ACHN (cell line): ENCODE measurements around the gene MYO7B.

Experiments
- DNase-seq: peaks from one replicate; pipeline ENCODE4 v3.0.0-alpha.2; 2015
- in situ Hi-C: cut with HindIII; loops from 2 replicates; pipeline ENCODE4 v1.10.0; 2017; ENCODE audit warnings: low sequenced_read_pairs, low pct_ligation_motif_present, low pct_unique_long_range_greater_than_20kb

MYO7B gene

DNA sequence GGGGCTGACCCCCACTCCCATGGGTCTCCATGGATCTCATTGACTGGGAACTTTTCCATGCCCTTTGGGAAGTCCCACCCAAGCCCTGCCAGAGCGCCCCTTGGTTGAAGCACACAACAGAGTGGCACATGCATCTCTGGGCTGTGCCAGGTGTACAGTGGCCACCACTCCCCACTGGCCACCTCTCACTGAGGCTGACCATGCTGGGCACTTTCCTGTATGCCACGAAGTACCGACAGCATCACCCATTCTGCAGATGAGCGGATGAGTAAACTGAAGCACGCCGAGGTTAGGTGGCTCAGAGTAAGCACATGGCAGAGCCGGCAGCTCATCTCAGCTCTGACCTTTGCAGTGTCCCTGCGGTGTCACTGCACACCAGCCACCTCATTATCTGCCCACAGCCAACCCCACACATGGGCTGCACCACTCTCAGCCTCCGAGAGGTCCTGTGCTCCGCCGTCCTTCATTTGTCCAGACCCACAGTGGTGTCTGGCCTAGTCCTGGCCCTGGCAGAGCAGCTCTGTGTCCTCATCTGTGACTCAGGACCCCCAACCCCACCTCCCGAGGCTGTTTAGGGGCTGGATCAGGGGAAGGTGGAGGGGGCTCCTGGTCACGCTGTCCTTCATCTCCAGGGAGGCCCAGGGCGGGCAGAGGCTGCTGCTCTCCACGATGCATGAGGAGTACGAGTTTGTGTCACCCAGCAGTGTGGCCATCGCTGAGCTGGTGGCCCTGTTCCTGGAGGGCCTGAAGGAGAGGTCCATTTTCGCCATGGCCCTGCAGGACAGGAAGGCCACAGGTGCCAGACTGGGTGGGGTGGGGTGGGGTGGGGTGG is 92.5 kb downstream of the MYO7B start:
- in situ Hi-C loops: no loop called here
- DNase-seq: no peak

DNA sequence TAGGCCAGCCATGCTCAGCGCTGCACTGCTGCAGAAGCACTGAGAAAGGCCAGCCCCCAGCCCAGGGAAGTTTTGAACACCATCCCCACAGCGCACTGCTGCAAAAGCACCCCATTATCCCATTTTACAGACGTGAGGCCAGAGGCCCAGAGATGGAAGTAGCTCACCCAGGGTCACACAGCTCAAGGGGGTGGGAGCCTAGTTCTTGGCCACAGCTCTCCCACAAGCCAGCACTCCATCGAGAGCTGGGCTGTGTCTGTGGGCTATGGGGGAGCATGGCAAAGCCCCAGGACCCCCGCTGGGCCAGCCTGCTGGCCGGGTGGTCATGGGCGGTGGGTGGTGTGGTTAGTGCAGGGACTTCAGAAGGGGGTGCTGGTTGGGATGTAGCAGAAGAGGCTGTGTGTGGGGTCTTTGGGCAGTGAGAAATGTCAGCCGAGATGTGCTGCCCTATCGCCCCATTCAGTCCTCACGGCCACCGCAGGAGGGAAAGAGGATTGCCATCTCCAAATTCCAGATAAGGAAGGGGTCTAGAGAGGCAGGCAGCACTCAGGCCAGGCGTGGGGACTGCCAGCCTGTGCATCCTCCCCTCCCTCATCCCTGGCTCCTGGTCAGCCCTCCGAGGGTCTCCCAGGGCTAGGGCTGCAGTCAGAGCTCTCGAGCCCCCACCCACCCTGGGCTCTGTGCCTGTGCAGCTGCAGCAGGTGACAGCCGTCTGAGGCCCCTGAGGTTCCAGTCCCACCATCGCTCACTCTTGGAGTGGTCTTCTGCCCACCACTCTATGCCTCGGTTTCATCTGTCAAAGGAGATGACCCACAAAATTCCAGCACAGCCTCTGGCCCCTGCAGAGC is 93.5 kb downstream of the MYO7B start:
- in situ Hi-C loops: no loop called here

DNA sequence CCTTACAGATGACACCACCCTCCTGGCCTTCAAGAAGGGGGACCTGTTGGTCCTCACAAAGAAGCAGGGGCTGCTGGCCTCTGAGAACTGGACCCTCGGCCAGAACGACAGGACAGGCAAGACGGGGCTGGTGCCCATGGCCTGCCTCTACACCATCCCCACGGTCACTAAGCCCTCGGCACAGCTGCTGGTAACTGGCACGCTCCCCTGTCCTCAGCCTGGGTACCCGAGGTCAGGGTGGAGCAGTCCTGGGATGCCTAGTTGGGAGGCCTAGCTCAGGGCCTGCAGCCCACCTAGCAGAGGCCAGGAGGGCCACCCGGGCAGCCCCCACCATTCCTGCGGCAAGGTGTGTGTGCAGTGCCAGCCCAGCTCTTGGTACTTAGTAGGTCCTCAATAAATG is 94.2 kb downstream of the MYO7B start:
- no peak for DNase-seq
- in situ Hi-C loops: no loop called here

More for the DNA sequence above, 93.5 kb downstream of the MYO7B start:
- no peak for DNase-seq

DNA sequence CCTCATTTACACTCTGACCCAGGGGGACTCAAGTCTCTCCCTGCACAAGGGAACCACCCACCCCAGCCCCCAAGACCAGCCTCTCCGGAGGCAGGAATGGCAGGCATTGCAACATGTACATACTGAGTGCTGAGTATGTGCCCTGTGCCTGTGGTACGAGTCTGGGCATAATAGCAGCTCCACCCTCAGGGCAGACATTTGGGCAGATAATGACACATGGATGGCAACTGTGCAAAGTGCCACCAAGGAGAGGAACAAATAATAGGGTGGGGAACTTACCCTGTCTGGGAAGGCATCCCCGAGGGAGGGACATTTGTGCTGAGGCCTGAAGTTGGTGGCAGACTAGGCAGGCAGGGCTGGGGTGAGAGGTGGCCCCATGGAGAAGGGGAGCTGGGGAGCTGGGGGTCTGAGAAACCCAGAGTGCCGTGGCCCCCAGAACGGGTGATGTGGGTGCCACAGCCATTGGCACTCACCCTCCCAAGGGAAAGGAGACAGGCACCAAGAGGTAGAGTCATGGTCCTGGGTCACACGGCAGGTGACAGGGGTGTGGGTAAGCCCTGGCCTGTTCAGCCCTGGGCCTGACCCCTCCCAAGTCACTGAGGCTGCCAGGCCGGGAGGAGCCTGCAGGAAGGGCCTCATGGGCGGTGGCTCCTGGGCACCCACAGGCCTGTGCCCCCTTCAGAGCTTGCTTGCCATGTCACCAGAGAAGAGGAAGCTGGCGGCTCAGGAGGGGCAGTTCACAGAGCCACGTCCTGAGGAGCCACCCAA is 94.8 kb downstream of the MYO7B start:
- DNase-seq: no peak
- in situ Hi-C loops: no loop called here

DNA sequence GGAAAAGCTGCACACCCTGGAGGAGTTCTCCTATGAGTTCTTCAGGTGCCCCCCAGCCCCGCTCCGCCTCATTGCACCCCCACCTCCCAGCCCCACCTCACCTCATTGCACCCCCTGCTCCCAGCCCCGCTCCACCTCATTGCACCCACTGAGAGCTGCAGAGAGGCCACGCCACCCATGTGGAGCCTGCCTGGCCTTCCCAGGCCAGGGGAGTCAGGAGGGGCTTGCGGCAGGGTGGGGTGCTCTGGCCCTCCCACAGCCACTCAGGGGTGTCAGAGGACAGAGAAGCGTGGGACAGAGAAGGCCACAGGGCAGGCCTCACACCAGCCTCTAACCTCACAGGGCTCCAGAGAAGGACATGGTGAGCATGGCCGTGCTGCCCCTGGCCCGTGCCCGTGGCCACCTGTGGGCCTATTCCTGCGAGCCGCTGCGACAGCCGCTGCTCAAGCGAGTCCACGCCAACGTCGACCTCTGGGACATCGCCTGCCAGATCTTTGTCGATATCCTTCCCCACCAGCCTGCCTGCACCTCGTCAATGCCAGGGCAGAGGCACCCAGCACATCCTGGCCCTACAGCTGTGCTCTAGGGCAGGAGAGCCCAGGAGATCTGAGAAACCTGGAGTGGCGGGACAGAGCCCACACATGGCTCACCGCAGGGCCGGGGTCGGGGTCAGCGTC is 95.5 kb downstream of the MYO7B start:
- in situ Hi-C loops: no loop called here
- no peak for DNase-seq

DNA sequence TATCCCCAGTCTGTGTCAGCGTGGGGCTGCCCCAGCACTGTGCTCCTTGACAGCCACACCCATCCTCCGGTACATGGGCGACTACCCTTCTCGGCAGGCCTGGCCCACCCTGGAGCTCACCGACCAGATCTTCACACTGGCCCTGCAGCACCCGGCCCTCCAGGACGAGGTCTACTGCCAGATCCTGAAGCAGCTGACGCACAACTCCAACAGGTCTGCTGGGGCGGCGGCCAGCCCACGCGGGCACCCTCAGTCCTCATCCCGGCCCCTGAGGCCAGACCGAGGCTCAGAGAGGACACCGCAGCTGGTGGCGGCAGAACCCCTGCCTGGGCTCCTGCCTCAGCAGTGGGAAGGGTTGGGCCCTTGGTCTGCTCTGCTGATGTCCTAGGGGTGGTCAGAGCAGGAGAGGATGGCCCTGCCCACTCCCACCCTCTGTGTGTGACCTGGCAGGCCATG is 96.1 kb downstream of the MYO7B start:
- DNase-seq: no peak
- in situ Hi-C loops: no loop called here

DNA sequence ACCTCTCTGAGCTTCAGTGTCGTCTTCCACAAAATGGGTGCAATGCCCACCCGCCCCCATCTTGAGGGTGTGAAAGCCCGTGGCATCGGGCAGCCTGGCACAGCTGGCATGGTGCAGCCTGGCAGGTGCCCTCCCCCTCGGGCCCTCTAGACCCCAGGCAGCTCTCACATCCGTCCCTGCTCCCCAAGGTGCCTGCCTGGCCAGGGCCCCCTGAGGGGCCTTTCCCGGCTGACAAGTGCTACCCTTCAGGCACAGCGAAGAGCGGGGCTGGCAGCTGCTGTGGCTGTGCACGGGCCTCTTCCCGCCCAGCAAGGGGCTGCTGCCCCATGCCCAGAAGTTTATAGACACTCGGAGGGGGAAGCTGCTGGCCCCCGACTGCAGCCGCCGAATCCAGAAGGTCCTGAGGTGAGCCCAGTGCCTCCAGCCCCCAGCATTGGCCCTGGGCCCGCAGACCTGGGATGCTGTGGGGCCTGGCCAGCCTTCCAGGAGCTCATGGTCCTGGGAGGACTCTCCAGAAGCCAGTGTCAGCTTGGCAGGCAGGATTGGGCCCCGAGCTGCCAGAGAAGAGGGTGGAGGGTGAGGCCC is 96.6 kb downstream of the MYO7B start:
- no peak for DNase-seq
- in situ Hi-C loops: no loop called here

DNA sequence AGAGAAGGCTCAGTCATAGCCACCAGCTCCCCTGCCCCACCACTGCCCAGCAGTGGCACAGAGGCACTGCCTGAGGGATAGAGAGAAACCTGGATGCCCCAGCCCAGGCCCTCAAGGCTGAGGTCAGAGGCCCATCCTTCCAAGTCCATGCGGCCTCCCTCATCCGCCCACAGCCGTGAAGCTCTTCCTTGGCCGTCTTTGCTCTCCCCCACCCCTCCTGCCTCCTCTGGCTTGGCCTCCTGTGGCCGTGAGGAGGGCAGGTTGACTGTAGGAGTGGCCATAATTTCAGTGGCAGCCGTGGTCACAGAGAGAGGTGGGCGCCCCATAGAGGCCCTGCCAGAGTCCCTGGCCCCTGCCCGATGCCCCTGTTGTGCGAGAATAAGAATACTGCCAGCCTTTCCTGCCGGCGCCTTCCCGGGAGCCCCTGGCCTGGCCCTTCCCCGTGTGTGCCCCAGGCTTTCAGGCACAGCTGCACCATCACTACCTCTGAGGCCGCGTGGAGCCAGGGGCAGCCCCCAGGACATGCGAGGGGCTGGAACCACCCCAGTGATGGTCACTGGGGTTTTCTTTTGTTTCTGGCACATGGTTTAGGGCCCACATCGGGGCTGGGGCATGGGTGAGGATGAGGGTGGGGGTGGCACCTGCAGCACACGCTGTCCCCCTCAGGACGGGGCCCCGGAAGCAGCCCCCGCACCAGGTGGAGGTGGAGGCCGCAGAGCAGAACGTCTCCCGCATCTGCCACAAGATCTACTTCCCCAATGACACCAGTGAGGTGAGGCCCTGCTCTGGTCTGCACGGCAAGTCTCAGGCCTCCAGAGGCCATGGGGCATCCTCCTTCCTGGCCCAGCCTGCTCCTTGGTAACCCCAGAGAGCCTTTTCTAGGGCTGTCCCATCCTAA is 97.4 kb downstream of the MYO7B start:
- in situ Hi-C loops: no loop called here
- DNase-seq: no peak

DNA sequence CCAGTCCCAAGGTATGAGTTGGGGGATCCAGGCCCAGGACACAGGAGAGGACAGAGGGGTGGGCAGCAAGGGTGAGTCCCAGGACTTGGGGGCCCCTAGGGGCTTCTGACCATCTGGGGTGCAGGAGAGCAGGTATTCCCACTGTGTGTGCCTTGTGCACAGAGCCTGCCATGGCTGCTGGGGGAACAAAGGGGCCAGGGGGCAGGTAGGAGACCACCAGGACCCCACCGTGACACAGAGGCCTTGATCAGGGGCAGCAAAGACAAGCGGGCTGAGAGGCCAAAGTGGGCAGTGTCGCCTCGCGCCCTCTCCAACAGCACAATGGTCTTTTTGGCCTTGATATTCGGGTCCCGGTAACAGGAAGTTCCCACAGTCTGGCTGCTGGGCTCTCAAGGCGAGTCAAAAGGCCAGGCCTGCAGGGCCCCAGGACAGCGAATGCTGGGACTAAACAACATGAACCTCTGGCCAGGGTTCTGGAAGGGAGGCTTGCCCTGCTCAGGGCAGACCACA is 98.1 kb downstream of the MYO7B start:
- no peak for DNase-seq
- in situ Hi-C loops: no loop called here

DNA sequence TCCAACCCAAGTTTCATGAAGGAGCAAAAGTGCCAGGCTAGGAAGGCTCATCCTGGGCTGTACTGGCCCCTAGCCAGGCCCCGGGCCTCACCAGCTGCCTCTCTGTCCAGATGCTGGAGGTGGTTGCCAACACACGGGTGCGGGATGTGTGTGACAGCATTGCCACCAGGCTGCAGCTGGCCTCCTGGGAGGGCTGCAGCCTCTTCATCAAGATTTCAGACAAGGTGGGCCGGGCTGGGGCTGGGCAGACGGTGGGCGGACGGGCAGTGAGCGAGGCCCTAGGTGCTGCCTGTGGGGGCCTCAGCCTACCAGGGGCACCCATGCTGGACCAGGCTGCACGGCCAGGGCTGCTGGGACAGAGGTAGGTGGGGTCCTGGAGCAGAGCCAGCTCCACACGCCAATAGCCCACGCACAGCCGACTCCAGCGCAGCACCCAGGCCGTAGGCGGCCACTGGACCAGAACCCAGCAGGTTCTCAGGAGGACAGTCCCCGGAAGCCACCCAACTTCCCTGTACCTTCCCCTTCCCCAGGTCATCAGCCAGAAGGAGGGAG is 98.7 kb downstream of the MYO7B start:
- no peak for DNase-seq
- in situ Hi-C loops: no loop called here

DNA sequence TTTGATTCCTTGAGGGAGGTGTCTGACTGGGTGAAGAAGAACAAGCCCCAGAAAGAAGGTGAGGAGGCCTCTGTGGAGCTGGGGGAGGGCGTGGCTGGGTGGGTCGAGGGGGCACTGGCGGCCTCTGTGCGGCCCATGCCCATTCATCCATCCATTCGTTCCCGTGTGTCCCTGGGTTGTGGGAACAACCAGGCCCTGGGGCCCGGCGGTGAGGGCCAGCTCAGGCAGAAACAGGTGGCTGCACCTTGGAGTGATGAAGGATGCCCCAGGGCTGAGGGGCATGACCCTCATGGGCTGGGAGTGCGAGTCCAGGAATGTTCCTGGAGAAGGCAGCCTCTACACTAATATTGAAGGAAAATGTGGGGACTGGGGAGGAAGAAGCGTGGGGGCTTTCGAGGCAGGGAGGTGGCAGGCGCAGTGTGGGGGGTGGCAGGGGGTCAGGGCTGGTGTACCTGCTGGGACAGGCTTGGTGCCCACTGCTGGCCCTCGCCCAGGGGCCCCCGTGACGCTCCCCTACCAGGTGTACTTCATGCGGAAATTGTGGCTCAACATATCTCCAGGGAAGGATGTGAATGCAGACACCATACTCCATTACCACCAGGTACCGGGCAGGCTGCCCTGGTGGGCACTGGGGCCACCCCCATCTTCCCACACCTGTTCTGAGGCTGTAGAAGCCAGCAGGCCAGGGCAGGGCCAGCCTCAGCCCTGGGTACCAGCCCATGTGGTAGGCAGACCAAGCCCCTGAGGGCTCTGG is 99.3 kb downstream of the MYO7B start:
- in situ Hi-C loops: no loop called here
- DNase-seq: no peak

DNA sequence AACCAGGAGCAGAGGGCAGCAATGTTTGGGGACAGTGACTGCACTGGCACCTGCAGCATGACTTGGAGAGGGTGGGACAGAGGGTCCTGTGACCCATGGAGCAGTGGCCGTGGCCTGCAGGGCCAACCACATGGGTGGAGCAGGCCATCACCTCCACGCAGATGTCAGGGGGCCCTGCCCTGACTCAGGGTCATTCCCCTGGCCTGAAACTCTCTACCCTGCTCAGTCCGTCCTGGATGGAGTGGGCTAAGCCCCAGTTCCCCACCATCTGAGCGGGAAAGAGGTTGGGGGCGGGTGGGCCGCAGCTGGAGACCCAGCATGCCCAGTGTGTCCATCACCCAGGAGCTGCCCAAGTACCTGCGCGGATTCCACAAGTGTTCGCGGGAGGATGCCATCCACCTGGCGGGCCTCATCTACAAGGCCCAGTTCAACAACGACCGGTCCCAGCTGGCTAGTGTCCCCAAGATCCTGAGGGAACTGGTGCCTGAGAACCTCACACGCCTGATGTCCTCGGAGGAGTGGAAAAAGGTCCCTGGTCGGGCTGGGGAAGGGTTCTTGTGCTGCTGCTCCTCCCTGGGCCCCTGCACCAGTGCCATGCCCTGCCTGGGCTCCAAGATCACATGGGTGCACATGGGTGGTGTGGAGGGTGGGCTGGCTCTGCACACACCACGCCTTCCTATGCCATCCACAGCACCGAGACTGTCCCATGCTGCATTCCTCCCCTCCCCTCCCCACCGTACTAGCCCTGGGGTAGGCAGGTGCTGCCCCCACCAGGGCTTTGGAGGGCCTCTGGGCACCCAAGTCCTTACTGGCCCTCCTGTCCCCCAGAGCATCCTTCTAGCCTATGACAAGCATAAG is 100.1 kb downstream of the MYO7B start:
- in situ Hi-C loops: no loop called here
- no peak for DNase-seq

DNA sequence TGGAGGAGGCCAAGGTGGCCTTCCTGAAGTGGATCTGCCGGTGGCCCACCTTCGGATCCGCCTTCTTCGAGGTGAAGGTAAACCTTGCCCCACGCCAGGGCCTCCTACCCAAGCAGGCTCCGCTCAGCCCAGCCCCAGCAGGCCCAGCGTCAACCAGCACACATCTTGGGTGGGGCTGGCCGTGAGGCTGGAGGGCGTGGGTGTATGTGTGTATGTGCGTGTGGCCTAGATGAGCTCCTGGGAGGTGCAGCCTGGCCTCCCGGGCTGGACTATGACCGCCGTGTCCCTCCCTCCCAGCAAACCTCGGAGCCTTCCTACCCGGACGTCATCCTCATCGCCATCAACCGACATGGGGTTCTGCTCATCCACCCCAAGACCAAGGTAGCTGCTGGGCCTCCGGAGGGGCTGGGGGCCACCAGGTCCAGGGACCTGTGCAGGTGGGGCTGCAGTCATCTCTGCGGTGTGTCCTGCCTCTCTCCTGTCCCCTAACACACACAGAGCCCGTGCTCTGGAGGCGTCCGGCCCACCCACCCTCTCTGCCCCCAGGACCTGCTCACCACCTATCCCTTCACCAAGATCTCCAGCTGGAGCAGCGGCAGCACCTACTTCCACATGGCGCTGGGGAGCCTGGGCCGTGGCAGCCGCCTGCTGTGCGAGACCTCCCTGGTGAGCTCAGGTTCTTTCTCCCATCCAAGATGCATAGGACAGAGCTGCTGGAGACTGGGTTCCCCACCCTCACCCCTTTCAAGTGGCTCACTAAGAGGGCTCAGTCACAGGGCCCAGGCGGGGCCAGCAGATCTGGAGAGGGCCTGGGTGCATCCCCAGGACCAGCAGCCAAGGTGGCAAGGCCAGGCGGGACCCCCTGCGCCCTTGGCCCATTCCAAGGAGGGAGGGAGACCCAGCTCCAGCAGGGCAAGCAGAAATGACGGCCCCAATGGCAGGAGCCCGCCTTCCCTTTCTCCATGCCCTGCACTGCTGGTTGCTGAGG is 101.1 kb downstream of the MYO7B start:
- in situ Hi-C loops: no loop called here
- no peak for DNase-seq

DNA sequence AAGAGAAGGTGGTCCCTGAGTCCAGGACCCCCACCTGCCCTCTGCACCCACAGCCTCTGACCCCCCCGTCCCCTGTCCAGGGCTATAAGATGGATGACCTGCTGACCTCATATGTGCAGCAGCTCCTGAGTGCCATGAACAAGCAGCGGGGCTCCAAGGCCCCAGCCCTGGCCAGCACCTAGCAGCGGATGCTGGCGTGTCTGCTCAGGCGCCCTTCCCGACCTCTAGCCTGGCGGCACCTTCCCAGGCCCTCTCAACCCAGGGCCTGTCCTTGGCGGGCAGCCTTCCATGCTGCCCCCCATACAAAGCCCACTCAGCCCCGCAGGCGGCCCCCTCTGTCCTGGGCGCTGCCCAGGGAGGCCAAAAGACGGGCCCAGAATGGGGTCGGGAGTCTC is 101.8 kb downstream of the MYO7B start:
- no peak for DNase-seq
- in situ Hi-C loops: no loop called here
